GM10847 (cell line): ENCODE measurements around the gene ASF1B.

Experiments used
- POLR2A ChIP-seq: IDR thresholded peaks from 2 replicates; pipeline ENCODE4 v1.6.1; 2011; ENCODE audit not compliant: insufficient read length; ENCODE audit errors: extremely low read depth

Gene ASF1B

DNA sequence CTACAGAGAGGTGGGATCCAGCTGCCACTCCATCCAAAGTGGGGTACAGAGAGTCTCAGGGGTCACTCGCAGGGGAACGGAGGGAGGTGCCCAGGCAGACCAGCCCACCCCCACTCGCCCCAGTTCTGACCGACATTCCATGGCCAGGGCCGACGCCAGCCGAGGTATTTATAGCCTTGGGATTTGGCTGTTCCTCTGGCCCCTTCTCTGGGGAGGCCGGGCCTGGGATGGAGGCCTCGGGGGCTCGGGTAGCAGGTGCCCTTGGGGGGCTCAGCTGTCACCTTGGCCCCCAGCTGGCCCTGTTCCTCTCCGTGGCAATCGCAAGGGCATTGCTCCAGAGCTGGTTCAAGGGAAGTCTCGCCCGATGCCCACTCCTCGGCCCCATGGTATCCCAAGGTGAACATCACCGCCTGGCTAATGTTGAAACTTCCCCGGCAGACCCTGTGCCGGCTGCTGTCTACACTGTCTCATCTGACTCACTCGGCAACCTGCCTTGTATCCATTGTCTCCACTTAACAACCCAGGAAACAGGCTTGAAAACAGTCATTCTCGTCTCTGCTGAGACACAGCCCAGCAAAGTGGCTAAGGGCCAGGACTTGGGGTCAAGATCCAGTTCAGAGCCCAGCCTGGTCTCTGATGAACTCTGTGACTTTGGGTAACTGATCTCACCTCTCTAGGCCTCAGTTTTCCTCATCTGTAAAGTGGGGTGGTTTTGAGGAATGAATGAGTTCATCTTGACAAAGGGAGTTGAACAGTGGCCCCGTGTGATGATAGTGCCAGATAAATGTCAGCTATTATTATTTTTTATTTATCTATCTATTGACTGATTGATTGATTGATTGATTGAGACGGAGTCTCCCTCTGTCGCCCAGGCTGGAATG is 28.6 kb downstream of the ASF1B start:
- TF ChIP-seq POLR2A: no peak

DNA sequence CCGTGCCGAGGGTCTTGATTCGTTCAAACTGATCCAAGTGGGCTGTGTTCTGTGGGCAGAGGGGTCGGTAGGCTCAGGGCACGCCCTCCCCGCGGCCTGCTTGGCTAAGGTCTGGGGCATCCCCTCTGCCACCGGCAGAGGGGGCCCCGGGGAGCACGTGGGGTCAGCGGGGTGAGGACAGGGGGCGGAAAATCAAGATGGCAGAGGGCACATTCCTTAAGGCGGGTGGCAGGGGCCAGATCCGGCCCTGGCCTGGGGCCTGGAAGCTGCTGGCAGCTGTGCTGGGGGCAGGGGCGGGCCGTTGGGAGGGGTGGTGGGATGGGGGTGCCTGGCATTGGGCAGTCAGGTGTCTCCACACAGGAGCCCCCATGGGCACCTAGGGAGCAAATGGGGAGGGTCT is 29.5 kb downstream of the ASF1B start:
- TF ChIP-seq POLR2A: no peak

- TF ChIP-seq POLR2A: no peak
These were observed 30.7 kb downstream of the ASF1B start for GRCh38 chr19:14105680-14106079.

GRCh38 chr19:14103310-14103709 is 33.1 kb downstream of the ASF1B start:
- no peak for TF ChIP-seq POLR2A

DNA sequence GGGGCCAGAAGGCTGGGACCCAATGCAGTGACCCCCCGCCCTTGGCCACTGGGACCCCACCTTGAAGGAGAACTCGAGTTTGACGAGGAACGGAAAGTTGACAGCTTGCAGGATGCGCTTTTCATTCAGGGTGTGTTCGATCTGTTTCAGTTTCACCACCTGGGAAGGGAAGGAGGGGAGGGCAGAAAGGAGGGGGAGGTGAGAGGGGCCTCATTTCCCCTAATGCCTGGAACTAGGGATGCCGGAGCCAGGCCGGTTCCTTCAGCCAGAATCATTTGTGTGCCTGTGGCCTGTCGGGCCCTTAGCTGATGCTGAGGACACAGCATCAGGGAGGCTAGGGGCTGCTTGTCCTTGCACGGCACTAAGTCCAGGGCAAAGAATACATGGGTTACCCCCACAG is 33.6 kb downstream of the ASF1B start:
- no peak for TF ChIP-seq POLR2A

GRCh38 chr19:14102102-14102696 is 34.2 kb downstream of the ASF1B start:
- TF ChIP-seq POLR2A: no peak

- no peak for TF ChIP-seq POLR2A
These were observed 35.3 kb downstream of the ASF1B start for GRCh38 chr19:14101003-14101545.

DNA sequence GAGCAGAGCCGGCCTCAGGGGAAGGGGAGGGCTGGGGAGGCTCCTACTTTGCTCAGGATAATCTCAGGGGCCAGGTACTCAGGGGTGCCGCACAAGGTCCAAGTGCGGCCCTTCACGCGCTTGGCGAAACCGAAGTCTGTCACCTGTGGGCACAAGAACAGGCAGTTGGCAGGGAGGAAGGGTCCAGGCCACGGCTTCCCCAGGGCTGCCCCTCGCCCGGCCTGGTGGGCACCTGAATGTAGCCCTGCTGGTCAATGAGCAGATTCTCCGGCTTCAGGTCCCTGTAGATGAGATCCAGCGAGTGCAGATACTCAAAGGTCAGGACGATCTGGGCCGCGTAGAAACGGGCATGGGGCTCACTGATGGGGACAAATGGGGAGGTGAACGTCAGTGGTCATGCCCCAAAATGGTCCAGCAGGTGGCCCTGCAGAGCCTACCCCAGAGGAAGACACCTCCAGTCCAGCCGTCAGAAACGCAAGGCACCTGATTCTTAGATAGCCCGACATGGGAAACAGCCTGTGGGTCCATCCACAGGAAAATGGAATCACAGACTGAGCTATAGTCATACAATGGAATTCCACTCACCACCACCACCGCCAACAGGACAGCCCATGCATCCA is 38.7 kb downstream of the ASF1B start:
- TF ChIP-seq POLR2A: no peak

DNA sequence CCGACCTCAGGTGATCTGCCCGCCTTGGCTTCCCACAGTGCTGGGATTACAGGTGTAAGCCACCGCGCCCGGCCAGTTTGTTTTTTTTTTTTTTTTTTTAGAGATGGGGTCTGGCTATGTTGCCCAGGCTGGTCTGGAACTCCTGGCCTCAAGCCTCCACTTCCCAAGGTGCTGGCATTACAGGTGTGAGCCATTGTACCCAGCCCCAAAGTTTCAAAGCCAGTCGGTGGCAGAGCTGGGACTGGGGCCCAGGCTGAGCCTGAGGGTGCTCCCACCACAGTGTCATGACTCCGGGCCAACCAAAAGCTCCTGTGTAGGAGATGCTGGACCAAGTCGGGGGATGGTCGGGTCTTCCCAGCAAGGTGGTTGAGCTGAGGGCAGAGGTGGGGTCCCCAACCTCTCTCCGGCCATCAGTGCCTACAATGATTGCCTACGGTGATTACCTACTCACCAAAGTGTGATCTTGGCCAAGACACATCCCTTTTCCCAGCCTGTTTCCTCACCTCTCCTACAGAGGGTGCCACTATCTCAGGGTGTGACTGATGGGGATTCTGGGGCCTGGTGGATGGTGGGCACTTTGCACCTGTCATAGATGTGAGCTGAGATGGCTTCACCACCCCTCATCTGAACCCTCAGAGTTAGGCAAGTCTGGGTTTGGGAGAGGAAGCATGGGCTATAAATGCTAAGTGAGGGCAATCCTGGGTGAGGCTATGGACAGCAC is 40.0 kb downstream of the ASF1B start:
- no peak for TF ChIP-seq POLR2A

DNA sequence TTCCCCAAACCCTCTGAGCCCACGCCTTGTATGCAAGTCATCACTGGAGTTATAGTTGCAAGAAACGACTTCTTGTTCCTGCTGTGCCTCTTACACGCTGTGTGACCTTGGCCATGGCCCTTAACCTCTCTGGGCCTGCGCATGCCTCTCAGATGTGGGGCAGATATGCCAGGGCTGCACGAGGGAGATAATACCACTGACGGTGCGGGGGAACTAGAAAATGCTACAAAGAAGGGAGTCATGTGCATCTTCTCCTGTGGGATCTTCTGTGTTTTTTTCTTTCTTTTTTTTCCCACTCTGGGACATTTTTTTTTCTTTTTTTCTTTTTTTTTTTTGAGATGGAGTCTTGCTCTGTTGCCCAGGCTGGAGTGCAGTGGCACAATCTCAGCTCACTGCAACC is 41.5 kb downstream of the ASF1B start:
- TF ChIP-seq POLR2A: no peak

GRCh38 chr19:14093117-14093823 is 43.1 kb downstream of the ASF1B start:
- TF ChIP-seq POLR2A: no peak

DNA sequence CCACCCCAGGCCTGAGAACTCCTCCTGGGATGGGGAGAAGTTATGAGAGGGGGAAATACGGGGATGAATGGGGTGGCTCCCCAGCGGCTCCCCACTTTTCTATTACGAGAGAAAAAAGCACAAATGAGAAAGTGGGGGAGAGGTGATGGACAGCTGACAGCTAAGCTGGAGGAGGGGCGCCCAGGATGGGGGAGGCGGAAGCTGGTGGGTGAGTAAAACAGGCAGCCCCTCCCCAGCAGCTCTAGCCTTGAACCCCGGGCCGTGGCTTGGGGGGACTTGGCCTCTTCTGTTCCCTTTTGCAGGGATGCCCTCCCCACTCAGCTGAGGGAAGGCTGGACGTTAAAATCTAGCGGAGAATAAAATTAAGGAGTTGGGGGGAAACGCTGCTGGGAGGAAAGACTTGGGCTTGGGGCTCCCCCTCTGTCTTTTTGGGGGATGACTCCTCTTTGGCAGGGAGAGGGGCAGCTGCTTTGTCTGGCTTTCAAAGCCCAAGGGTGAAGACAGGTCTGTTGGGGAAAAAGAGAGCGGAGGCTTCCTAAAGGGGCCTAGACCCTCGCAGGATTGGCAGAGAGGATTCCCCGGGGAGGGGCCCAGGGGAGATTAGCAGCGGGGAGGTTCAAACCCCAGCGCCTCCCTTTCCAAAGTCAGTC is 44.5 kb downstream of the ASF1B start:
- no peak for TF ChIP-seq POLR2A

DNA sequence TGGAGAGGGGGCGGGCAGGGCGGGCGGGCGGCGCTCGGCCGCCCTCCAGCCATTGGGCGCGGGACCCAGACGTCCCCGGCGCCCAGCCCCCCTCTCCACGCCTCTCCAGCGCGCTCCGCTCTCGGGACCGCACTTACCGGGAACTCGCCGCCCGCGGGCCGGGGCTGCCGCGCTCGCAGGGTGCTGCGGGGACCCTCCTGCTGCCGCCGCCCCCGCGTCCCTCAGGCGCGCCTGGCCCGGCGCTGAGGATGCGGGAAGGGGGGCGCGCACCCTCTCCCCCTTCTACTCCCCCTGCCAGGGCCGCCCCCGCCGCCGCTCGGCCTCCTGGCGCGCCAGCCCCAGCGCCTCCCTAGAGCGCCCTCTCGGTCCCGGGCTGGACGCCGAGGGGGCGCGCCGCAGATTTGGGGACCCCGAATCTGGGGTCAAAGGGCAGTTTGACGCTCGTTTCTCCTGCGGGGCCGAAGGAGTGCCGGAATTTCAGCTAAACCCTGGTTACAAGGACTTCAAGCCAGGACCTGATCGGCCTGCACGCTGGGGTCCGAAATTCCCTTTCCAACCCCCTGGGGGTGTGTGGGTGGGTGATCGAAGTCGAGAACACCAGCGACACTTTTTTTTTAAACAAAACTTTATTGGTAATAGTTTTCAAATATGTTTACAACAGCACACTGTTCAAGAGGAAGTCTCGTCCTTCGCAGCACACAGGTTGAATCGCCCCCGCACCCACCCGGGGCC is 45.1 kb downstream of the ASF1B start:
- TF ChIP-seq POLR2A: peak; percentile 67
